ENCODE data around the gene ZDHHC8.

DNA sequence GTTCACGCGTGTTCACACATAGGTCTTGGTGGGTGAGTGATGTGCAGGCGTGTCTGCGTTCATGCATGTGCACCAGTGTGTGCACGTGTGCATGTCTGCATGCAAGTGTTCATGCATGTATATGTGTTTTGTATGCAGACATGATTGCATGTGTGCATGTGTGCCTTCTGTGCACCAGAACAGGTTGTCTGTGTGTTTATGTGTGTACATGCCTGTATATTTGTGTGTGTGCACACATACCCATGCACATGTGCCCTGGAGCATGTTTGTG, 4.9 kb downstream of the ZDHHC8 start:
- TF ChIP-seq, protein P1, sequence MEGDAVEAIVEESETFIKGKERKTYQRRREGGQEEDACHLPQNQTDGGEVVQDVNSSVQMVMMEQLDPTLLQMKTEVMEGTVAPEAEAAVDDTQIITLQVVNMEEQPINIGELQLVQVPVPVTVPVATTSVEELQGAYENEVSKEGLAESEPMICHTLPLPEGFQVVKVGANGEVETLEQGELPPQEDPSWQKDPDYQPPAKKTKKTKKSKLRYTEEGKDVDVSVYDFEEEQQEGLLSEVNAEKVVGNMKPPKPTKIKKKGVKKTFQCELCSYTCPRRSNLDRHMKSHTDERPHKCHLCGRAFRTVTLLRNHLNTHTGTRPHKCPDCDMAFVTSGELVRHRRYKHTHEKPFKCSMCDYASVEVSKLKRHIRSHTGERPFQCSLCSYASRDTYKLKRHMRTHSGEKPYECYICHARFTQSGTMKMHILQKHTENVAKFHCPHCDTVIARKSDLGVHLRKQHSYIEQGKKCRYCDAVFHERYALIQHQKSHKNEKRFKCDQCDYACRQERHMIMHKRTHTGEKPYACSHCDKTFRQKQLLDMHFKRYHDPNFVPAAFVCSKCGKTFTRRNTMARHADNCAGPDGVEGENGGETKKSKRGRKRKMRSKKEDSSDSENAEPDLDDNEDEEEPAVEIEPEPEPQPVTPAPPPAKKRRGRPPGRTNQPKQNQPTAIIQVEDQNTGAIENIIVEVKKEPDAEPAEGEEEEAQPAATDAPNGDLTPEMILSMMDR (IDR thresholded peaks at IDR 0.05 in 8 of 11, conservative IDR thresholded peaks at IDR 0.05 in 3 of 11): no peak
- TF ChIP-seq POLR2AphosphoS5 (IDR thresholded peaks at IDR 0.05): no peak
- no peak for TF ChIP-seq POLR2A (IDR thresholded peaks at IDR 0.05)
